Liver (tissue), 9 donors: ENCODE measurements around the gene FYB2. TPM values are rescaled to one million over a fixed set of nuclear protein-coding genes. Genes with fewer than 3 reads are reported as not detected.

ENCODE experiments used
- DNase-seq: peaks from one replicate; pipeline ENCODE4 v3.0.0-alpha.2; 2017; ENCODE audit warnings: low spot score
- H3K27ac ChIP-seq, 2 donors: one replicate each; pipeline ENCODE4 v1.7.0; 2013; ENCODE audit warnings: inconsistent platforms in 2 of 2, low read length in 2 of 2, control low read depth in 1 of 2, low read depth in 1 of 2, mild to moderate bottlenecking in 1 of 2
- H3K27me3 ChIP-seq, 4 donors: one replicate each; pipeline versions ENCODE4 v1.6.1 to v1.7.0; 2013; ENCODE audit warnings: low read length in 3 of 4, inconsistent platforms in 1 of 4, mild to moderate bottlenecking in 1 of 4, moderate library complexity in 1 of 4; ENCODE audit not compliant: control insufficient read depth in 4 of 4, insufficient read depth in 4 of 4
- H3K36me3 ChIP-seq, 4 donors: one replicate each; pipeline versions ENCODE4 v1.6.1 to v1.7.0; 2013; ENCODE audit warnings: low read length in 3 of 4, mild to moderate bottlenecking in 3 of 4, low read depth in 1 of 4, moderate library complexity in 1 of 4; ENCODE audit not compliant: control insufficient read depth in 4 of 4, insufficient read depth in 3 of 4
- H3K4me1 ChIP-seq, 4 donors: one replicate each; pipeline versions ENCODE4 v1.6.1 to v1.7.0; 2013; ENCODE audit warnings: low read length in 3 of 4, mild to moderate bottlenecking in 3 of 4, moderate library complexity in 1 of 4; ENCODE audit not compliant: control insufficient read depth in 4 of 4, insufficient read depth in 4 of 4
- H3K4me3 ChIP-seq, 3 donors: one replicate each; pipeline versions ENCODE4 v1.6.1 to v1.7.0; 2013; ENCODE audit warnings: low read length in 3 of 3, control low read depth in 1 of 3, low read depth in 1 of 3, mild to moderate bottlenecking in 1 of 3
- H3K9ac ChIP-seq, 2 donors: one replicate each; pipeline ENCODE4 v1.7.0; 2013; ENCODE audit warnings: low read length in 2 of 2, mild to moderate bottlenecking in 2 of 2, moderate library complexity in 2 of 2, control low read depth in 1 of 2, low read depth in 1 of 2
- H3K9me3 ChIP-seq, 4 donors: one replicate each; pipeline versions ENCODE4 v1.6.1 to v1.7.0; 2013; ENCODE audit warnings: low read length in 3 of 4; ENCODE audit not compliant: control insufficient read depth in 4 of 4
- ATF3 ChIP-seq: IDR thresholded peaks from 2 replicates; pipeline ENCODE4 v1.6.1; 2016; ENCODE audit warnings: antibody characterized with exemption
- CTCF ChIP-seq: fragments of 150-350 bp; IDR thresholded peaks from 2 replicates; pipeline ENCODE4 v1.5.1; 2017; ENCODE audit warnings: improper control_type of control experiment, low read depth, low read length; ENCODE audit not compliant: missing input control
- FOXA1 ChIP-seq: IDR thresholded peaks from 2 replicates; pipeline ENCODE4 v1.6.1; 2016; ENCODE audit warnings: antibody characterized with exemption
- FOXA2 ChIP-seq: IDR thresholded peaks from 2 replicates; pipeline ENCODE4 v1.6.1; 2016; ENCODE audit warnings: antibody characterized with exemption
- HNF4G ChIP-seq: IDR thresholded peaks from 2 replicates; pipeline ENCODE4 v1.6.1; 2016; ENCODE audit warnings: antibody characterized with exemption
- JUND ChIP-seq, 2 donors: IDR thresholded peaks; 2 replicates each; pipeline ENCODE4 v1.6.1; 2016; ENCODE audit warnings: antibody characterized with exemption in 2 of 2
- MAX ChIP-seq: IDR thresholded peaks from 2 replicates; pipeline ENCODE4 v1.6.1; 2016; ENCODE audit warnings: antibody characterized with exemption
- NR2F2 ChIP-seq: IDR thresholded peaks from 2 replicates; pipeline ENCODE4 v1.6.1; 2016; ENCODE audit warnings: antibody characterized with exemption
- YY1 ChIP-seq: IDR thresholded peaks from 2 replicates; pipeline ENCODE4 v1.6.1; 2016; ENCODE audit warnings: antibody characterized with exemption, mild to moderate bottlenecking
- ZBTB33 ChIP-seq: IDR thresholded peaks from 2 replicates; pipeline ENCODE4 v1.6.1; 2016; ENCODE audit warnings: antibody characterized with exemption
- WGBS: extraction: QIAGEN DNeasy Blood & Tissue Kit; methylation state at CpG from one replicate; pipeline ENCODE4 v1.1.7; 2013; 5-methylcytosine and 5-hydroxymethylcytosine counted together
- polyA plus RNA-seq, 2 donors: library from polyadenylated mRNA; stranded (reverse) in 1 of 2; unstranded in 1 of 2; fragments of 200-250 nt in 1 of 2; fragments of >200 nt in 1 of 2; fragmentation: Nextera tagmentation in 1 of 2; extraction: Ambion mirVana in 1 of 2; gene quantifications; one replicate each; pipeline versions ENCODE4 v1.2.1 to v1.2.3, GENCODE V29; 2013 to 2015
- total RNA-seq, 2 donors: library from RNA; depleted of rRNA; stranded (reverse); fragments of >200 nt; gene quantifications; one replicate each; pipeline ENCODE4 v1.2.3, GENCODE V29; 2014
- donor health status: healthy.
- donor health status: healthy.
- donor health status: healthy.
- donor health status: healthy.
- donor health status: healthy.

The FYB2 gene
- total and polyA plus RNA-seq, 4 donors = 3.3 to 31.3 (median 16.2) TPM

GRCh38 chr1:56713112-56713511 is 106.1 kb downstream of the FYB2 start:
- no peaks in the 10 kb centered on the region for H3K36me3 ChIP-seq
- TF ChIP-seq NR2F2 (no peak), JUND (IDR thresholded peaks at IDR 0.05) (no peak), ZBTB33 (no peak)
- H3K27ac ChIP-seq = no peak overlapping the region
- 61% methylated on average over 1 of the region's 1 CpG for WGBS
- no peak for DNase-seq
- H3K4me1 ChIP-seq = no peaks in the 10 kb centered on the region
- no peak overlapping the region for H3K4me3 ChIP-seq
- no peak overlapping the region for H3K9ac ChIP-seq
- no peaks in the 10 kb centered on the region for H3K9me3 ChIP-seq
- no peaks in the 10 kb centered on the region for H3K27me3 ChIP-seq

GRCh38 chr1:56712150-56712549 is 107.1 kb downstream of the FYB2 start:
- WGBS = 79% methylated on average over 1 of the region's 1 CpG
- Histone ChIP-seq H3K36me3 (no peaks in the 10 kb centered on the region), H3K4me3 (no peak overlapping the region), H3K4me1 (no peaks in the 10 kb centered on the region), H3K27ac (no peak overlapping the region), H3K27me3 (no peaks in the 10 kb centered on the region), H3K9me3 (no peaks in the 10 kb centered on the region), H3K9ac (no peak overlapping the region)
- no peak for TF ChIP-seq HNF4G
- no peak for TF ChIP-seq ATF3
- TF ChIP-seq FOXA2 = no peak
- DNase-seq = no peak

- TF ChIP-seq CTCF = no peak
- no peak for TF ChIP-seq HNF4G
- no peak for TF ChIP-seq NR2F2
- TF ChIP-seq ATF3 = no peak
- TF ChIP-seq MAX = no peak
- no peak for TF ChIP-seq FOXA1
- TF ChIP-seq YY1 = no peak
- TF ChIP-seq JUND (IDR thresholded peaks at IDR 0.05) = no peak
- H3K9ac ChIP-seq = no peak overlapping the region
- no peak for DNase-seq
- no peaks in the 10 kb centered on the region for H3K36me3 ChIP-seq
- H3K4me1 ChIP-seq = no peaks in the 10 kb centered on the region
- H3K9me3 ChIP-seq = no peaks in the 10 kb centered on the region
- H3K27ac ChIP-seq = no peak overlapping the region
- no peaks in the 10 kb centered on the region for H3K27me3 ChIP-seq
- no peak overlapping the region for H3K4me3 ChIP-seq
These were observed 108.6 kb downstream of the FYB2 start for GRCh38 chr1:56710646-56711045.
